Effector memory CD8-positive, alpha-beta T cell (primary cell): ENCODE measurements around the gene SOX10.
"Not testable (repeated sequence)": the region's sequence is repeated elsewhere in the genome, so short reads cannot be mapped to it uniquely, and the experiment has no call there.

Source experiments
- ATAC-seq: fragments of 150-1000 bp; cut with Tn5 transposase; replicated peaks from 2 replicates; pipeline ENCODE4 v1.10.0; 2021; ENCODE audit warnings: mild to moderate bottlenecking, moderate library complexity
- DNase-seq, 3 experiments: peaks; one replicate each; pipeline ENCODE4 v3.0.0; 2021
- H3K27ac Mint-ChIP-seq, 2 donors: one replicate each; pipeline ENCODE4 v1.8.0; 2022; ENCODE audit warnings: mild to moderate bottlenecking in 2 of 2, mixed read lengths in 2 of 2, moderate library complexity in 2 of 2
- H3K27me3 Mint-ChIP-seq, 2 donors: one replicate each; pipeline ENCODE4 v1.8.0; 2022; ENCODE audit warnings: mixed read lengths in 2 of 2
- H3K36me3 Mint-ChIP-seq: one replicate; pipeline ENCODE4 v1.8.0; 2022; ENCODE audit warnings: mild to moderate bottlenecking, moderate library complexity, mixed read lengths; ENCODE audit not compliant: insufficient read depth
- H3K4me1 Mint-ChIP-seq, 2 donors: one replicate each; pipeline ENCODE4 v1.8.0; 2022; ENCODE audit warnings: low read depth in 2 of 2, mixed read lengths in 2 of 2
- H3K4me3 Mint-ChIP-seq, 2 donors: one replicate each; pipeline ENCODE4 v1.8.0; 2022; ENCODE audit warnings: mild to moderate bottlenecking in 2 of 2, mixed read lengths in 2 of 2, moderate library complexity in 2 of 2
- H3K9me3 Mint-ChIP-seq, 2 donors: one replicate each; pipeline ENCODE4 v1.8.0; 2022; ENCODE audit warnings: mixed read lengths in 2 of 2

The SOX10 gene

GRCh38 chr22:37953437-37954179, 30.7 kb downstream of the SOX10 start, which contains the start of the genes C22orf23 and POLR2F:
Gene C22orf23, minus strand, starts transcription at chr22:37953601. Its CDS starts 452 bp downstream, at chr22:37953149.
Gene POLR2F, plus strand, starts transcription at chr22:37953699. Its CDS starts 89 bp downstream, at chr22:37953788.
- Mint-ChIP-seq H3K4me3 (peak within 1 kb of the TSS; percentile 83 to 96), H3K27ac (peak within 1 kb of the TSS; percentile 88 to 98), H3K27me3 (peaks cover 11% of the 10 kb centered on the region in 2 donors), H3K9me3 (no peaks in the 10 kb centered on the region), H3K36me3 (peaks cover 25% of the 10 kb centered on the region), H3K4me1 (peaks cover 28 to 41% of the 10 kb centered on the region in 2 donors)
- DNase-seq (peak; percentile 91 to 94 (median 94)), ATAC-seq (peak; percentile 96)

DNA sequence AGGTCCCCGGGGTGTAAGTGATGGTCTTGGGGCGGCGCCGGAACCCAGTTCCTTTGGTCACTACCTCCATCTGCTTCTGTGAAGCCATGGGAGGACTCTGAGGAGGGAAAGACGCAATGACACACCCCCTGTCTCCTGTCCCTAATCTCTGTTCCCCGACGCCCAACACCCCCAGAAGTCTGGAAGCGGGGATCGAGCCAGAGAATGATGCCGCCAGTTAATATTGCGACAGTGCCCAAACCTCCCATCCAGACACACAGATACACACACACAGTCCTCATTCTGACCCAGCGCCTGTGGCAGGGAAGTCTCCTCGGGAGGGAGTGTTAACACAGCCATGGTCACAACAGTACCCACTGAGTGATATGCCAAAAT, 31.3 kb downstream of the SOX10 start:
- Mint-ChIP-seq H3K36me3 (peaks cover 22% of the 10 kb centered on the region), H3K4me1 (peaks cover 28 to 39% of the 10 kb centered on the region in 2 donors), H3K9me3 (no peaks in the 10 kb centered on the region), H3K27me3 (peaks cover 11% of the 10 kb centered on the region in 2 donors), H3K4me3 (peak overlapping the region; percentile 83 to 96), H3K27ac (peak overlapping the region; percentile 88 to 98)
- ATAC-seq (peak; percentile 51), DNase-seq (no peak)

DNA sequence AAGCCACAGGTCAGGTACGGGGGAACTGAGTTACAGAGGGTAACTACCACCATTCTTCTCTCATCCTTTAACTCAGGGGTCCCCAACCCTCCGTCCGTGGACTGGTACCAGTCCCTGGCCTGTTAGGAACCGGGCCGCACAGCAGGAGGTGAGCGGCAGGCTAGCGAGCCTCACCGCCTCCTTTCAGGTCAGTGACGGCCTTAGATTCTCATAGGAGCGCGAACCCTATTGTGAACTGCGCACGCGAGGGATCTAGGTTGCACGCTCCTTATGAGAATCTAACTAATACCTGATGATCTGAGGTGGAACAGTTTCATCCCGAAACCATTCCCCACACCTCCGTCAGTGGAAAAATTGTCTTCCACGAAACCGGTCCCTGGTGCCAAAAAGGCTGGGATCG, 31.7 kb downstream of the SOX10 start:
- peaks cover 18% of the 10 kb centered on the region for H3K36me3 Mint-ChIP-seq
- peak overlapping the region; percentile 83 to 96 for H3K4me3 Mint-ChIP-seq
- peaks cover 11% of the 10 kb centered on the region in 2 donors for H3K27me3 Mint-ChIP-seq
- not testable (repeated sequence) for DNase-seq, ATAC-seq, H3K9me3 Mint-ChIP-seq
- H3K27ac Mint-ChIP-seq: peak overlapping the region; percentile 88 to 98
- peaks cover 25 to 36% of the 10 kb centered on the region in 2 donors for H3K4me1 Mint-ChIP-seq

DNA sequence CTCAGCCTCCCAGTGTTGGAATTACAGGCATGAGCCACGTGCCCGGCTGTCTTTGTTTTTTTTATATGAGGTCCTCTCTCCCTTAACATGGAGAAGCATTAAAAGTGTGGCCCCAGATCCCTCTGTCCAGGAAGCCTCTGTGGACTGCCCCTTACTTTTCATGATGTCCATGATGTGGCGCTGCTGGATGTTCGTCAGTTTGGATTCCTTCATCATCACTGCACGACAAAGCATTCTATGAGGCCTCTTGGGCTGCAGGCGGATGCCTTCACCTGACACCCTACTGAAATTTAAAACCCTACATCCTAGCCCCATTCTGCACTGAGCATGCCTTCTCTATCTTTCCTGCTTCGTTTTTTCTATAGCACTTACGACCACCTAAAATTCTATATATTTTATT, 33.0 kb downstream of the SOX10 start:
- H3K4me3 Mint-ChIP-seq: no peak overlapping the region

GRCh38 chr22:37947142-37947795, 37.1 kb downstream of the SOX10 start:
- H3K9me3 Mint-ChIP-seq, H3K27ac Mint-ChIP-seq: not testable (repeated sequence)

More for the DNA sequence above, 33.0 kb downstream of the SOX10 start:
- peaks cover 11% of the 10 kb centered on the region in 2 donors for H3K27me3 Mint-ChIP-seq
- DNase-seq: no peak
- H3K36me3 Mint-ChIP-seq: peaks cover 11% of the 10 kb centered on the region
- ATAC-seq: no peak
- peaks cover 18 to 24% of the 10 kb centered on the region in 2 donors for H3K4me1 Mint-ChIP-seq
- H3K9me3 Mint-ChIP-seq: no peaks in the 10 kb centered on the region
- H3K27ac Mint-ChIP-seq: no peak overlapping the region

DNA sequence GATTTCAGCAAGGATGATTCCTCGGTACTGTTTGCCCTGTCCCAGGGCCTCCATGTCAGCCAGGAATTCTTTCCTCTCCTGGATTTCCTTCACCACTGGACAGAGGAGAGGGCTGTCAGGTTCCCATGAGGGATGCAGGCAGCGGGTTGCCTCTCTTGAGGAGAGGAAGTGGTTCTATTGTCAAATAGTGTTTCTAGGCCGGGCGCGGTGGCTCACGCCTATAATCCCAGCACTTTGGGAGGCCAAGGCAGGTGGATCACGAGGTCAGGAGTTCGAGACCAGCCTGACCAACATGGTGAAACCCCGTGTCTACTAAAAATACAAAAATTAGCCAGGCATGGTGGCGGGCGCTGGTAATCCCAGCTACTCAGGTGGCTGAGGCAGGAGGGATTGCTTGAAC, 39.9 kb downstream of the SOX10 start:
- ATAC-seq, H3K9me3 Mint-ChIP-seq, H3K27ac Mint-ChIP-seq, H3K4me3 Mint-ChIP-seq, H3K4me1 Mint-ChIP-seq, DNase-seq, H3K27me3 Mint-ChIP-seq: not testable (repeated sequence)
- H3K36me3 Mint-ChIP-seq: peaks cover 15% of the 10 kb centered on the region

More at GRCh38 chr22:37947142-37947795, 37.1 kb downstream of the SOX10 start:
- not testable (repeated sequence) for ATAC-seq, H3K4me1 Mint-ChIP-seq, H3K27me3 Mint-ChIP-seq, H3K36me3 Mint-ChIP-seq, H3K4me3 Mint-ChIP-seq, DNase-seq

GRCh38 chr22:37943825-37944198, 40.5 kb downstream of the SOX10 start:
- Mint-ChIP-seq H3K4me1 (no peaks in the 10 kb centered on the region), H3K4me3 (no peak overlapping the region), H3K9me3 (no peaks in the 10 kb centered on the region), H3K36me3 (peaks cover 15% of the 10 kb centered on the region), H3K27ac (no peak overlapping the region), H3K27me3 (no peaks in the 10 kb centered on the region)
- DNase-seq: no peak
- no peak for ATAC-seq

DNA sequence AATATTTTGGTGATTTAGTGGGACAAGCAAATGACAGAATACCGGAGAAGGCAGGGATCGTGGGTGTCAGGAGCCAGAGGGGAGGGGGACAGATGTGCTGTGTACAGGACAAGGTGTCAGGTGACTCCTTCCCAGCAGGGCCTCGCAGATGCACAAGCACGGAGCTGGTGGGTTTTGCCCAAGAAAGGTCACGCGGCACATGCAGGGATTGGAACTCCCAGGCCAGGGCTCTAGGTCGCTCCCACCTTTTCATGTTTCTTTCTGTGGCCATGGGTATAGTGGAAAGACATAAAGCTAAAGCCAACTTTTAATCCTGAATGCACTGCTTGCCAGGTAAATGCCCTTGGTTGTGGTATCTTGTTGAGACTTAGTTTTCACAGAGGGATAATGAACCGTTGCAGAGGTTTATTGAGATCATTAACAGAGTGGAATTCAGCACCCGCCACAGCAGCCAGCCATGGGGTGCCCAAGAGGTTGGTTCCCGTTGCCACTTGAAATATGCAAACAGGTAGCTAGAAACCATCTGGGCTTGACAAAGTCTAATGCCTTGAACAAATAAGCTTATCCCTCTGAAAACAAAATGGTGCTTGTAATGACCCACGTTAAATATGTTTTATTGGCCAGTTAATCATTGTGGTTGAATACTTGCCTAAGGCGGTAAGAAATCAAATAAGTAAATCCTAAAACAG, 41.1 kb downstream of the SOX10 start:
- Mint-ChIP-seq H3K9me3 (no peaks in the 10 kb centered on the region), H3K4me1 (no peaks in the 10 kb centered on the region), H3K4me3 (no peak overlapping the region), H3K27me3 (no peaks in the 10 kb centered on the region), H3K36me3 (peaks cover 20% of the 10 kb centered on the region), H3K27ac (no peak overlapping the region)
- no peak for ATAC-seq
- no peak for DNase-seq

- DNase-seq (no peak), ATAC-seq (no peak)
- Mint-ChIP-seq H3K27ac (no peak overlapping the region), H3K9me3 (no peaks in the 10 kb centered on the region), H3K27me3 (no peaks in the 10 kb centered on the region), H3K4me3 (no peak overlapping the region), H3K36me3 (peaks cover 25% of the 10 kb centered on the region), H3K4me1 (no peaks in the 10 kb centered on the region)
Observed at GRCh38 chr22:37942133-37942532, 42.2 kb downstream of the SOX10 start.

GRCh38 chr22:37940698-37941376, 43.5 kb downstream of the SOX10 start:
- no peak for DNase-seq
- Mint-ChIP-seq H3K27ac (peak overlapping the region in 1 of 2 donors; percentile 12), H3K36me3 (peaks cover 28% of the 10 kb centered on the region), H3K4me1 (no peaks in the 10 kb centered on the region), H3K27me3 (no peaks in the 10 kb centered on the region), H3K4me3 (no peak overlapping the region), H3K9me3 (no peaks in the 10 kb centered on the region)
- no peak for ATAC-seq

- Mint-ChIP-seq H3K9me3 (no peaks in the 10 kb centered on the region), H3K4me1 (peaks cover 16 to 18% of the 10 kb centered on the region in 2 donors), H3K27ac (peak overlapping the region in 1 of 2 donors; percentile 66), H3K4me3 (no peak overlapping the region), H3K36me3 (peaks cover 17% of the 10 kb centered on the region), H3K27me3 (no peaks in the 10 kb centered on the region)
- DNase-seq (peak; percentile 68 to 78 (median 75)), ATAC-seq (peak; percentile 100)
Observed at GRCh38 chr22:37933711-37934376, 50.5 kb downstream of the SOX10 start.

- Mint-ChIP-seq H3K9me3 (no peaks in the 10 kb centered on the region), H3K27ac (peak overlapping the region in 1 of 2 donors; percentile 88), H3K4me3 (no peak overlapping the region), H3K27me3 (no peaks in the 10 kb centered on the region), H3K4me1 (peaks cover 18 to 20% of the 10 kb centered on the region in 2 donors), H3K36me3 (peaks cover 19% of the 10 kb centered on the region)
- ATAC-seq (no peak), DNase-seq (no peak)
Observed at GRCh38 chr22:37932821-37933578, 51.4 kb downstream of the SOX10 start.
